Cardiac septum (tissue), 1 donor: ENCODE measurements around the gene CTNNA3. TPM values are rescaled to one million over a fixed set of nuclear protein-coding genes. Genes with fewer than 3 reads are reported as not detected.
"Not testable (repeated sequence)": the region's sequence is repeated elsewhere in the genome, so short reads cannot be mapped to it uniquely, and the experiment has no call there.

Source experiments
- DNase-seq: peaks from one replicate; pipeline ENCODE4 v3.0.0-alpha.2; 2020; ENCODE audit warnings: low spot score
- intact Hi-C: fragments of 100-400 bp; cut with DNase I; formaldehyde crosslinking; loops from one replicate; pipeline ENCODE4 v1.14.0; 2022
- total RNA-seq: library from RNA; stranded (reverse); fragmentation: NEBNext Ultra II Directional; extraction: Animal tissue kit (Norgen Biotek cat#: 25700); gene quantifications from one replicate; pipeline ENCODE4 v1.2.1, GENCODE V29; 2021
- donor health status: DM: no; HTN: no; CAD: no.

Gene CTNNA3
- total RNA-seq, 1 donor from 2014 or later = 198 TPM

GRCh38 chr10:66337211-66337610 is 1358.8 kb downstream of the CTNNA3 start:
- no peak for DNase-seq
- intact Hi-C loops = no loop called here

GRCh38 chr10:66336791-66337190 is 1359.2 kb downstream of the CTNNA3 start:
- intact Hi-C loops = no loop called here
- DNase-seq = no peak

GRCh38 chr10:66335753-66336152 is 1360.2 kb downstream of the CTNNA3 start:
- intact Hi-C loops, DNase-seq: not testable (repeated sequence)

- DNase-seq = no peak
- intact Hi-C loops = no loop called here
Observed at GRCh38 chr10:66329147-66329546, 1366.8 kb downstream of the CTNNA3 start.

- intact Hi-C loops = no loop called here
- no peak for DNase-seq
Observed at GRCh38 chr10:66326876-66327275, 1369.1 kb downstream of the CTNNA3 start.

- intact Hi-C loops = no loop called here
- DNase-seq = no peak
Observed at GRCh38 chr10:66322777-66323176, 1373.2 kb downstream of the CTNNA3 start.

DNA sequence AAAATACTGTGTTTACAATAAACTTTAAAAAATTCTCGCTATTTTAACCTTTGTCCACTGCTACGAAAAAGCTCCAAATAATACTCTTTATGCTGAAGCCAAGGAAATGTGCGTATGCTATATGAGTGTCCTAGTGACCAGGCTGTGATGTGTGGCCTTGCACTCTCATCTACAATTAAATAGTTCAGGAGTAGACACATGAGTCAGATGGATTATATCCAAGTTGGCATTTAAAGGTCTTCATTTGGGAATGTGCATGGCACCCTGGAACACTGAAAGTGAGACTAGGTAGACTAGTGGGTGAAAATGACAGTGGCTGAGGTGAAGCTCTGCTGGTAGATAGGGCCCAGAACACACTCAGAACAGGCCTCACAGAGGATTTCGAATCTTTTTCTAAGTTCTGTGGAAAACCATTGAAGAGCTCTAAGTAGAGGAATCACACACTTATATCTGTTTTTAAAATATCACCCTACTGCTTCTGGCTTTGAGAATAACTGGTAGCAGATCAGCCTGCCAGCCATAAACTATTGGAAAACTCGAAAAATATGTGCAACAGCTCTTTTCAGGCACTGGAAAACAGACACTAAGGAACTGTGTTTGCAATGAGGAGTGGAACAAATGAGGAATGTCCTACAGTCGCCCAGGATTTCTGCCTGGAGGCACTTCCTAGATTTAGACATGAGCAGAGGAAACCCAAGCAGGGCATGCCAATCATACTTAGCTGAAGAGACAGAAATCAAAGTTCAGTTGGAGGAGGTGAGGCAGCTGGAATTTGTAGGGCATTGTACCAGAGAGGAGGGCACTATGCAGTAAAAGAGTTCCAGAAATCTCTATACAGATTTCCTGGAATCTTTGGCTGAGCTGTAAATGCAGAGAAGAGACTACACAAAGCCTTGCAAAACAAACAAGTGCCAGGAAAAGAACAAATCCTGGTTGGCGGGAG is 1374.0 kb downstream of the CTNNA3 start:
- intact Hi-C loops = no loop called here
- no peak for DNase-seq

GRCh38 chr10:66318761-66319160 is 1377.2 kb downstream of the CTNNA3 start:
- no peak for DNase-seq
- intact Hi-C loops = no loop called here

- DNase-seq = no peak
- intact Hi-C loops = no loop called here
Observed at GRCh38 chr10:66307826-66308225, 1388.2 kb downstream of the CTNNA3 start.

DNA sequence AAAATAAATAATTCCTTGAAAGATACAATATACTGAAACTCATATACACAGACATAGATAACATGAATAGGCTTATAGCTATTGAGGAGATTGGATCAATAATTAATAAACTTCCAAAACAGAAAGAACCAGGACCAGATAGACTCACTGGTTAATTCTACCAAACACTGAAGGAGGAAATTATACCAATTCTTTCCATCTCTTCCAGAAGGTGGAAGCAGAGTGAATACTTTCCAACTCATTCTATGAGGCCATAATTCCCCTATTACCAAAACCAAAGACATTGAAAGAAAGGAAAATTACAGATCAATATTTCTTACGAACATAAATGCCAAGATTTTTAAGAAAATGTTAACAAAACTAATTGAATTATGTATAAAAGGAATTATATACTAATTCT is 1394.9 kb downstream of the CTNNA3 start:
- intact Hi-C loops = no loop called here

DNA sequence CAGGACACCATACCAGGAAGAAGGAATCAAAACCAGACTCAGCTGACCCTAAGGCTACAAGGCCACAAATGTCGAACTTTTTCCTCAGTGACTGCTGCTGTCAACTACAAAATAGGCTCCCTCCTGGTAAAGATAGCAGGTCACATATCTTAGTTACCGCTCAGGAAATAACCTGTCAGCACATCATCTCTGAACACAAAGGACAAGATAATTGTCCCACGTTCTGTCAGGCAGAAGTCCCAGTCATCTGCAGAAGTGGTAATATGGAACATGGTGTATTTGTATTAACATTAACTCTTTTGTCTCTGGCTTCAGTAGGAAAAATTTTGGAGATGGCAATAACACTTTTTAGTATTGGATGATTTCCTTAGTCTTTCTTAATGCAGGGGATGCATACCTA is 1400.4 kb downstream of the CTNNA3 start:
- DNase-seq = no peak
- intact Hi-C loops = no loop called here

More for the DNA sequence above, 1394.9 kb downstream of the CTNNA3 start:
- no peak for DNase-seq

DNA sequence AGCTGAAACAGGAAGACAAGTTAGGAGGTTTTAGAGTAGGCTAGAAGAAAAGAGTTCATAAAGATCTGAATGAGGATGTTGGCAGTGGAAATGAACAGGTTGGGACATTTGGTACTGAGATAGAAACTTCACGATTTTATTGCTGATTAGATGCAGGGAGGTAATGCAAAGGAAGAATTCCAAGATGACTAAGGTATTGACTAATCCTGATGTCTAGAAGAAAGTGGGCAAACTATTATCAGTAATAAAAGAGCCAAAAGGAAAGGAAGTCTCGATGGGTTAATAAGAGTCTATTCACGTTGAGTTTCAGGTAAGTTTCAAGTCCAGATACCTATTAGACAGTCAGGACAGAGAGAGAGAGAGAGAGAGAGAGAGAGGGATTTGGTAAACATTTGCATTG is 1401.5 kb downstream of the CTNNA3 start:
- intact Hi-C loops = no loop called here
- DNase-seq = no peak

GRCh38 chr10:66292922-66293321 is 1403.1 kb downstream of the CTNNA3 start:
- DNase-seq = no peak
- intact Hi-C loops = no loop called here

DNA sequence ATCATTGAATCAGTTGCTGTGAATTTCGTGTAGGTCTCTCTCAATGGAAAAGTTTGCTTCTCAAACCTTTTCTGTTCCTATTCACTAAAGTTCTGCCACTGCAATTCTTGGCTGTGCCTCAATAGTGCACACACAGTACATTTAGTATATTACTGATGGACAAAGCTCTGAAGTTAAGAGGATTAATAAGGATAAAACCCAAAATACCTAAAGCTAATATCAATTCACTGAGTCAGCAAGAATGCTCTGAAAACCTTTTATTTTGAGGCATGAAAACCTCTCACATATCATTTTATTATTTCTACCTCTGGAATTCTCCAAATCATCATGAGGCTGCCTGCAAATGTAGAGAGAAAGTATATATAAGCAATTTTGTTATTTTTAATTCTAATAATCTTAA is 1403.5 kb downstream of the CTNNA3 start:
- intact Hi-C loops = no loop called here

DNA sequence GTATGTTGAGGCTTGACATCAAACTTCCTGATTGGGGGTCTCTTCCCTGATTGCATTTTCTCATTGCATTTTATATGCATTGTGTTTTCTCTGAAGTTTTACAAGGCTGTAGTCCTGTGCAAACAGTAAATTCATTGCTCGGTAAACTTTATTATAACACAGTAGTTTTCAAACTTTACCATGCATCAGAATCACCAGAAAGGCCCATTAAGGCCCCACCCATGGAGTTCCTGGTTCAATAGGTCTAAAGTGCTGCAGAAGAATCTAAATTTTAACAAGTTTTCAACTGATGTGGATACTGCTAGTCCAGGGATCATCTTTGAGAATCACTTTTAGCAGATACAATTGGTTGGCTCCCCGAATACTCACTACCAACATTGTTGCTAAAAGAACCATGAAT is 1404.9 kb downstream of the CTNNA3 start:
- intact Hi-C loops = no loop called here
- no peak for DNase-seq

More for the DNA sequence above, 1403.5 kb downstream of the CTNNA3 start:
- DNase-seq = no peak

GRCh38 chr10:66284621-66285020 is 1411.4 kb downstream of the CTNNA3 start:
- intact Hi-C loops = no loop called here
- no peak for DNase-seq

DNA sequence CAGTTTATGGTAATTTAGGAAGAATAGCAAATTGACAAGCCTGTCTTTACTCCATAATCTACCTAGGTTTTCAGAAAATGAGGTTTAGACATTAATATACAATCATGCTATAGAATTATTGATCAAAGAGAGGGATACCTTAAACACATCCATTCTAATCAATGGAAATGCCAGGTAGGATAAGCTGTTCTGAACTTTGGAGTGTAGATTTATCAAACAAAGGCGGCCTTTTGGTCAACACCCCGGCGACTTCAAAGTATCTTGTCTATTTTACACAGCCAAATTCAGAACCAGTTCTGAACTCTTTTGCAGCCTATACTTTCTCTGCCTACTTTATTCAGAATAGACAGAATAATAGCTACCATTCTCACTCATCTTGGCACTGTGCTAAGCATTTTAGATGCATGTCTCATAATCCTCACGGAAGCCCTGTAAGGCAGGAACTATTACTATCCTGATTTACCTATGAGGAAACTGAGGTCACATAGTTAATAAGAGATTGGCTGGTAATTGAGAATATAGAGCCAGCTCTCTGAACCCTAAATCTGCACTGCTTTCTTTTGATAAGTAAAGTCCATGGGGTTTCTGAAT is 1412.0 kb downstream of the CTNNA3 start:
- intact Hi-C loops = no loop called here
- DNase-seq = no peak

GRCh38 chr10:66283064-66283463 is 1412.9 kb downstream of the CTNNA3 start:
- intact Hi-C loops = no loop called here
- DNase-seq = no peak

DNA sequence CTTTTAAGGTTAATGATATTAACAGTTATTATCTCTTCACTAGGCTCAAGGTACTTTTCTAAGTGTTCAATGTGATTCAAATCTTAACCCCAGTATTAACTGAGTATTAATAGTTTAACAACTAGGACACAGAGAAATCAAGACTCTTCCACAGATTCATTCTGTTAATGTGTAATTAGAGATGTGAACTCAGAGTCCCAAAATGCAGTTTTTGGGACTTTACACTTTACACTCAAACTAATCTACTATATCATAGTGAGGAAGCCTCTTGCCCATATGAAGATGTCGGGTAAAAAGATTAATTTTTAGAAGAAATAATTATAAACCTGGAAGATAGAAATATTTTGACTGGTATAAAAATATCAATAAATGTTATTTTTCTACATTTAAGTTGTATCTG is 1414.7 kb downstream of the CTNNA3 start:
- intact Hi-C loops = no loop called here
- no peak for DNase-seq

DNA sequence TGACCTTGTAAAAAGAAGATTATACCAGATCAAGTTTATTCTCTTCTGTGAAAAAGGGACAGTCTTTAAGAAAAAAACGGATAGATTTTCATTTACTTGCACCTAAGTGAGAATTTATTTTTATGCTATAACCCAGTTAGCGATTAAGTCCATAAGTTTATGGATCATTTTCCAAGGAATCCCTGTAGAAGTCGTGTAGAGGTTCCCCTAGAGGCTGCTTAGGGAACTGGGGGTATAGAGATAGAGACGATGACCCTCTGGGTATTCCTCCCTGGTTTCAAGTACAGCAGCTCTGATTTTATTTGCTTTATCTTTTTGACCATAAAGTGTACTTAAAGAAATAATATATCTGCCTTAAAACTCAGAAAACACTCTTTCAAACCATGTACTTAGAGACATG is 1418.5 kb downstream of the CTNNA3 start:
- intact Hi-C loops = no loop called here
- DNase-seq = no peak

- intact Hi-C loops = no loop called here
- DNase-seq = no peak
Observed at GRCh38 chr10:66273966-66274519, 1422.0 kb downstream of the CTNNA3 start.
